SW480 (cell line): ENCODE results near the gene PPIG.
"Not testable (repeated sequence)": the region's sequence is repeated elsewhere in the genome, so short reads cannot be mapped to it uniquely, and the experiment has no call there.

Experiments
- DNase-seq: peaks from one replicate; pipeline ENCODE4 v3.0.0-alpha.2; 2016; ENCODE audit warnings: low spot score

PPIG gene

GRCh38 chr2:169664978-169665930 is 81.1 kb downstream of the PPIG start:
- DNase-seq, result no peak

GRCh38 chr2:169667583-169667982 is 83.4 kb downstream of the PPIG start:
- no peak for DNase-seq

- peak; percentile 11 for DNase-seq
Measured at GRCh38 chr2:169670215-169670651, 86.1 kb downstream of the PPIG start.

- no peak for DNase-seq
Measured at GRCh38 chr2:169670937-169671336, 86.8 kb downstream of the PPIG start.

GRCh38 chr2:169672406-169672805 is 88.3 kb downstream of the PPIG start:
- no peak for DNase-seq

- no peak for DNase-seq
Measured at GRCh38 chr2:169673106-169673505, 89.0 kb downstream of the PPIG start.

- DNase-seq, result no peak
Measured at GRCh38 chr2:169673921-169674320, 89.8 kb downstream of the PPIG start.

- DNase-seq, result no peak
Measured at GRCh38 chr2:169676357-169676756, 92.2 kb downstream of the PPIG start.

GRCh38 chr2:169676850-169677249 is 92.7 kb downstream of the PPIG start:
- DNase-seq, result no peak

GRCh38 chr2:169683054-169683424 is 98.9 kb downstream of the PPIG start:
- DNase-seq, result no peak

- DNase-seq, result no peak
Measured at GRCh38 chr2:169683425-169684134, 99.4 kb downstream of the PPIG start.

GRCh38 chr2:169684135-169684565 is 100.0 kb downstream of the PPIG start:
- no peak for DNase-seq

GRCh38 chr2:169684712-169685111 is 100.6 kb downstream of the PPIG start:
- not testable (repeated sequence) for DNase-seq

- DNase-seq, result not testable (repeated sequence)
Measured at GRCh38 chr2:169686825-169687224, 102.7 kb downstream of the PPIG start.

GRCh38 chr2:169687943-169688342 is 103.8 kb downstream of the PPIG start:
- not testable (repeated sequence) for DNase-seq

- DNase-seq, result no peak
Measured at GRCh38 chr2:169690958-169691357, 106.8 kb downstream of the PPIG start.
